SK-N-MC (cell line): ENCODE measurements around the gene CTNNBIP1.

Experiments used
- EZH2 ChIP-seq: fragments of 200-600 bp; sonication (generic); IDR thresholded peaks from one replicate; pipeline ENCODE4 v1.6.1; 2017; ENCODE audit warnings: antibody characterized with exemption
- POLR2AphosphoS5 ChIP-seq: IDR thresholded peaks from 2 replicates; pipeline ENCODE4 v1.6.1; 2012; ENCODE audit warnings: mild to moderate bottlenecking, low read depth, low read length, borderline replicate concordance

- TF ChIP-seq EZH2 (no peak), POLR2AphosphoS5 (no peak)
Measured at GRCh38 chr1:9874959-9875635, 35.0 kb downstream of the CTNNBIP1 start.
